Mucosa of rectum (tissue), 2 donors: Measurements from ENCODE around the gene HAPLN1.

Experiments used
- H3K27ac ChIP-seq, 2 donors: one replicate each; pipeline ENCODE4 v1.7.0; 2013; ENCODE audit warnings: inconsistent platforms in 2 of 2, low read depth in 2 of 2, low read length in 2 of 2
- H3K27me3 ChIP-seq, 2 donors: one replicate each; pipeline ENCODE4 v1.7.0; 2013; ENCODE audit warnings: low read length in 2 of 2; ENCODE audit not compliant: control insufficient read depth in 2 of 2, insufficient read depth in 2 of 2
- H3K36me3 ChIP-seq, 2 donors: one replicate each; pipeline ENCODE4 v1.7.0; 2013; ENCODE audit warnings: low read length in 2 of 2; ENCODE audit not compliant: control insufficient read depth in 2 of 2, insufficient read depth in 2 of 2
- H3K4me1 ChIP-seq, 2 donors: one replicate each; pipeline ENCODE4 v1.7.0; 2013; ENCODE audit warnings: low read length in 2 of 2, mild to moderate bottlenecking in 1 of 2; ENCODE audit not compliant: control insufficient read depth in 2 of 2, insufficient read depth in 2 of 2
- H3K4me3 ChIP-seq, 2 donors: one replicate each; pipeline ENCODE4 v1.7.0; 2013; ENCODE audit warnings: low read length in 2 of 2
- H3K9ac ChIP-seq, 2 donors: one replicate each; pipeline ENCODE4 v1.7.0; 2013; ENCODE audit warnings: low read length in 2 of 2, low read depth in 1 of 2, mild to moderate bottlenecking in 1 of 2
- H3K9me3 ChIP-seq, 2 donors: one replicate each; pipeline ENCODE4 v1.7.0; 2013; ENCODE audit warnings: low read length in 2 of 2; ENCODE audit not compliant: control insufficient read depth in 2 of 2
- donor health status: healthy.
- donor health status: Normal muscosa, but diverticular disease.

HAPLN1 gene

DNA sequence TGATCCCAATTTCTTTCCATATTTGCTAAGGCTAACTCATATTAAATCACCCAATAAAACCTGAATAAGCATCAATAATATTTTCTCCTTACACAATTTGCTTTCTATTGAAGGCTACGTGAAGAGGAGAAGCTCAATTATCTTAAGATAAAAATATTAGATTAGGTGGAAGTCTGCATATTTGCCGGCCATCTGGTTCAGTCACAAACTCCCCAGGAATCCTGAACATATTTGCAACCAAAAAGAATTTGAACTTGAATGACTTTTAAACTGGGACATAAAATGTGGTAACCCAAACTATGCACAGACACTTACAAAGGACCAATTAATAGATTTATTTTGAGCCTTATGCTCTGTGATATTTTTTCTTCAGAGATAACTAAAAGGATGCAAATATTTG, 92.3 kb downstream of the HAPLN1 start:
- H3K27me3 ChIP-seq = no peaks in the 10 kb centered on the region
- H3K4me1 ChIP-seq = no peaks in the 10 kb centered on the region
- H3K27ac ChIP-seq = no peak overlapping the region
- no peaks in the 10 kb centered on the region for H3K9me3 ChIP-seq
- H3K36me3 ChIP-seq = no peaks in the 10 kb centered on the region
- H3K9ac ChIP-seq = no peak overlapping the region
- no peak overlapping the region for H3K4me3 ChIP-seq

DNA sequence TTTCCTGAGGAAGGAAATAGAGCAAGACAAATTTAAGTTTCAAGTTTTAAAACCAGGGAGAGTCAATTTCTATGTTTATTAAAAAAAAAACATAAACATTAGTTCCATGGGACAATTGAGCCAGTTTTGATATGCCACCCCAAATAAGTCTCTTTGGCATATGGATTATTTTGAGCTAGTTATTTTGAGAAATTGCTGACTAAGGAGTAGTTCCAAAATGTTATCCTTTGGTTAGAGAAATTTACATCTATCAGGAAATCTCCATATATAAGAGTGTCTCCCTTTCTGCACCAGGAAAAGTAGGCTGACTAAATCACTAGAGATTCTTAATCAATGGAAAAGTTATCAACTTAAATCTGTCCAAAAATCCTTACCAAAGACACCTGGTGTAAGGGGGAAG, 105.8 kb downstream of the HAPLN1 start:
- no peaks in the 10 kb centered on the region for H3K9me3 ChIP-seq

DNA sequence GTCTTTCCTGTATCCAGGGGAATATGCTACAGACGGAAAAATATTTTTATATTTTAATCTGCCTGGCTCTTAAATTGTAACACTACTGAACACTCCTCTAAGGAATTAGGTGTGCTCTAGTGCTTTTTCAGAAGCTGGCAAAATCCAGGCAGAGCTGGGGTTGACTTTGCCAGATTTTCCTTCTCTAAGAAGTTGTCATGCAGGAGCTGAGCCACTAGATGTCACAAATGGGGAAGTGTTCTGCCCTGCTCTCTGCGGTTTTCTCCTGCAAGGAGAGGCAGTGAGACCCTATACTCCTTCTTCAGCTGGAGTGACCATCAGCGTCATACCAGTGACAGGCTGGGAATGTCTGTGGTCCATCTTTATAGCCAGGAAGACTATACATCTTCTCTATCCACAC, 112.5 kb downstream of the HAPLN1 start:
- H3K4me3 ChIP-seq = no peak overlapping the region

More for the DNA sequence above, 105.8 kb downstream of the HAPLN1 start:
- Histone ChIP-seq H3K27ac (no peak overlapping the region), H3K9ac (no peak overlapping the region), H3K27me3 (no peaks in the 10 kb centered on the region), H3K36me3 (no peaks in the 10 kb centered on the region), H3K4me1 (no peaks in the 10 kb centered on the region), H3K4me3 (no peak overlapping the region)

DNA sequence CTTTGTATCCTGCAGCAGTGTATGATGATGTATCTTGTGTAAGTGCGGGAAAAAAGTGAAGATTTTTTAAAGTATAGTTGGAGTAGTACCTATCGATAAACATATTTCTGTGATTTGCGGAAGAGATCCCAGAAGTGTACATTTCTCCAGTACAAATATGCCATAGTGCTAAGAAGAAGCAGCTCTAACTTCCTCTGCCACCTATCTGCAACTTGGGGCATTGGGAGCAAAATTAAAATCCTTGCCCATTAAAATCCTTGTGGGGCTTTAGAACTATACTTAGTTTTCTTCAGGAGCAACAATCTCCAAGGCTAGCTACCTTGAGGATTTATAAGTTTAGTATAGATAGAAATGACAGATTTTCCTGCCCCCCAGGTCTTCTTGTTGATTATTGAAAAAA, 125.4 kb downstream of the HAPLN1 start:
- Histone ChIP-seq H3K4me3 (no peak overlapping the region), H3K36me3 (no peaks in the 10 kb centered on the region), H3K9ac (no peak overlapping the region), H3K4me1 (no peaks in the 10 kb centered on the region), H3K27ac (no peak overlapping the region), H3K9me3 (no peaks in the 10 kb centered on the region), H3K27me3 (no peaks in the 10 kb centered on the region)

More for the DNA sequence above, 112.5 kb downstream of the HAPLN1 start:
- H3K4me1 ChIP-seq = no peaks in the 10 kb centered on the region
- no peaks in the 10 kb centered on the region for H3K9me3 ChIP-seq
- H3K27me3 ChIP-seq = no peaks in the 10 kb centered on the region
- H3K27ac ChIP-seq = no peak overlapping the region
- H3K9ac ChIP-seq = no peak overlapping the region
- no peaks in the 10 kb centered on the region for H3K36me3 ChIP-seq

DNA sequence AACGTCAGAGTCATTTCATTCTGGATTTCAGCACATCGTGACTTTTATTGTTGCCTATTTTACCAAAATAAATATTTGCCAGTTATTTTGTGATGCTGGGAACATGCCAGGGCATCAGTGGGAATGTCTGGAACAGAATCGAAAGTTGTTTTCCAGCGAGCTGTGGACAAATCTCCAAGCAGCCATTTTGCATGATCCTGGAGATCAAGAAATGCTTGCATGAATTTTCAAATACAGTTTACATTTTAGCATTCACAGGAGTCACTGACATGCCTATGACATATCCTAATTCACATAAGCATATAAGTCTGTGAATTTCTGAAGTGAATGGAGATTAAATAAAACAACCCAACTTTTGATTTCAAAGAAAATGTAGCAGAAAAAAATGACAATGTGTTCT, 129.7 kb downstream of the HAPLN1 start:
- Histone ChIP-seq H3K27ac (no peak overlapping the region), H3K9ac (no peak overlapping the region), H3K36me3 (no peaks in the 10 kb centered on the region), H3K4me3 (no peak overlapping the region), H3K4me1 (no peaks in the 10 kb centered on the region), H3K27me3 (no peaks in the 10 kb centered on the region), H3K9me3 (no peaks in the 10 kb centered on the region)

DNA sequence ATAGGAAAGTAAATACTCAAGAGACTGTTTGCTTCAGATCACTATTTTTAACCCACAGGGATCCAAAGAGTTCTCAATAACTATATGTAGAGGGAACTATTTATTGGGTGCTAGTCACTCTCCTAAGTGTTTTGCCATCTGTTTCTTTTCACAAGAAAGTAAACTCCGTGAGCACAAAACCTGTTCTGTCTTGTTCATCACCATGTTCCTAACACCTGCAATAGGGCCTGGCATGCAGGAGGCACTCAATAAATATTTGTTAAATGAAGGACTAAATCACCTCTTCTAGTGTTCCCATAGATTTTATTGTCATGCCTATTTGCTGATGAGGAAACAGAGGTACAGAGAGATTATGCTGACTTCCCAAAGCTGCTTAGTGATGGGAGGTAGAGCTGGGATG, 130.9 kb downstream of the HAPLN1 start:
- Histone ChIP-seq H3K36me3 (no peaks in the 10 kb centered on the region), H3K9ac (no peak overlapping the region), H3K4me1 (no peaks in the 10 kb centered on the region), H3K4me3 (no peak overlapping the region), H3K9me3 (no peaks in the 10 kb centered on the region), H3K27me3 (no peaks in the 10 kb centered on the region), H3K27ac (no peak overlapping the region)
